Keratinocyte (primary cell): Measurements from ENCODE around the gene WWC1. TPM values are rescaled to one million over a fixed set of nuclear protein-coding genes. Genes with fewer than 3 reads are reported as not detected.

Experiments
- DNase-seq: peaks from one replicate; pipeline ENCODE4 v3.0.0-alpha.2; 2011; ENCODE audit warnings: low read depth, missing footprints, low spot score
- FAIRE-seq: peaks from 2 replicates; lab custom pipeline; 2011; peaks lifted over from hg19 to GRCh38; lab: Jason Lieb, UNC
- H2AFZ ChIP-seq: 2 replicates; pipeline ENCODE4 v1.6.0; 2012; ENCODE audit warnings: low read length, control low read depth, inconsistent platforms; ENCODE audit not compliant: control insufficient read depth
- H3K27ac ChIP-seq: 2 replicates; pipeline ENCODE4 v1.5.1; 2011; ENCODE audit warnings: low read length; ENCODE audit not compliant: control insufficient read depth, insufficient read depth
- H3K27me3 ChIP-seq: 3 replicates; pipeline ENCODE4 v1.6.0; 2011; ENCODE audit warnings: low read length; ENCODE audit not compliant: control insufficient read depth, insufficient read depth; ENCODE audit errors: extremely low read depth
- H3K36me3 ChIP-seq, 2 experiments: 2 replicates in 1 of 2; 3 replicates in 1 of 2; pipeline ENCODE4 v1.5.1; 2011; ENCODE audit warnings: low read length in 2 of 2, mild to moderate bottlenecking in 1 of 2; ENCODE audit not compliant: control insufficient read depth in 2 of 2, insufficient read depth in 2 of 2; ENCODE audit errors: extremely low read depth in 1 of 2
- H3K4me1 ChIP-seq: 3 replicates; pipeline ENCODE4 v1.5.1; 2011; ENCODE audit warnings: low read length; ENCODE audit not compliant: control insufficient read depth, insufficient read depth; ENCODE audit errors: extremely low read depth
- H3K4me2 ChIP-seq: 3 replicates; pipeline ENCODE4 v1.6.0; 2011; ENCODE audit warnings: low read depth, low read length; ENCODE audit not compliant: control insufficient read depth, insufficient read depth; ENCODE audit errors: extremely low read depth
- H3K4me3 ChIP-seq, 3 experiments: fragments of 200-600 bp in 1 of 3; sonication (generic) in 1 of 3; 2 replicates in 2 of 3; 3 replicates in 1 of 3; pipeline ENCODE4 v1.5.1; 2011 to 2016; ENCODE audit warnings: low read length in 3 of 3, mild to moderate bottlenecking in 3 of 3, control low read depth in 2 of 3, inconsistent platforms in 1 of 3, low read depth in 1 of 3, mixed read lengths in 1 of 3, mixed run types in 1 of 3, moderate library complexity in 1 of 3; ENCODE audit not compliant: control insufficient read depth in 2 of 3, insufficient read depth in 2 of 3; ENCODE audit errors: extremely low read depth in 1 of 3
- H3K79me2 ChIP-seq: 2 replicates; pipeline ENCODE4 v1.6.0; 2012; ENCODE audit warnings: low read length; ENCODE audit not compliant: control insufficient read depth, insufficient read depth
- H3K9ac ChIP-seq: 3 replicates; pipeline ENCODE4 v1.6.0; 2011; ENCODE audit warnings: low read length; ENCODE audit not compliant: control insufficient read depth, insufficient read depth; ENCODE audit errors: extremely low read depth
- H3K9me1 ChIP-seq: 3 replicates; pipeline ENCODE4 v1.6.0; 2011; ENCODE audit warnings: low read length; ENCODE audit not compliant: control insufficient read depth, insufficient read depth; ENCODE audit errors: extremely low read depth
- H3K9me3 ChIP-seq: 2 replicates; pipeline ENCODE4 v1.5.1; 2012; ENCODE audit warnings: low read depth, low read length; ENCODE audit not compliant: control insufficient read depth
- H4K20me1 ChIP-seq: 3 replicates; pipeline ENCODE4 v1.6.0; 2011; ENCODE audit warnings: low read length; ENCODE audit not compliant: control insufficient read depth, insufficient read depth; ENCODE audit errors: extremely low read depth
- EZH2 ChIP-seq: IDR thresholded peaks from one replicate; pipeline ENCODE4 v1.6.1; 2012; ENCODE audit warnings: inconsistent platforms, mild to moderate bottlenecking, low read length, moderate library complexity
- dilution Hi-C: fragments of 300-500 bp; cut with MboI; formaldehyde crosslinking; loops from one replicate; pipeline ENCODE4 v1.7.0; 2020; ENCODE audit warnings: low sequenced_read_pairs; ENCODE audit not compliant: extremely low pct_ligation_motif_present
- polyA plus RNA-seq, 5 experiments: library from polyadenylated mRNA; depleted of rRNA in 3 of 5; stranded (reverse) in 3 of 5; stranded (forward) in 1 of 5; unstranded in 1 of 5; fragments of >200 nt; gene quantifications; 1 replicate in 1 of 5; 2 replicates in 3 of 5; 3 replicates in 1 of 5; pipeline versions ENCODE4 v1.2.1 to v1.2.3, GENCODE V29; 2011 to 2012; ENCODE audit warnings: missing spikeins in 2 of 5, low read depth in 1 of 5, low replicate concordance in 1 of 5
- TF ChIP-seq, protein P1 (sequence below), 3 experiments: IDR thresholded peaks in 1 of 3; conservative IDR thresholded peaks in 1 of 3; optimal IDR thresholded peaks in 1 of 3; 2 replicates in 2 of 3; 3 replicates in 1 of 3; pipeline versions ENCODE3 to v1.5.1; 2011; ENCODE audit warnings: low read length in 3 of 3, mild to moderate bottlenecking in 3 of 3, moderate library complexity in 2 of 3, control low read depth in 1 of 3, inconsistent platforms in 1 of 3; ENCODE audit not compliant: insufficient read depth in 2 of 3; ENCODE audit errors: extremely low read depth in 1 of 3

Gene WWC1
- polyA plus RNA-seq, 1 donor (not counting 4 experiments of a cell fraction or from before 2014, with no cell fraction given): 19.8 TPM

- no peaks in the 10 kb centered on the region for H3K9me3 ChIP-seq
- peaks cover 6% of the 10 kb centered on the region for H3K9me1 ChIP-seq
- dilution Hi-C loops: no loop called here
- peaks cover 65% of the 10 kb centered on the region for H3K79me2 ChIP-seq
- no peak for FAIRE-seq
- H3K9ac ChIP-seq: no peak overlapping the region
- no peaks in the 10 kb centered on the region for H4K20me1 ChIP-seq
- H3K4me2 ChIP-seq: no peak overlapping the region
- DNase-seq: no peak
- peaks cover 0 to 5% of the 10 kb centered on the region in 2 experiments for H3K36me3 ChIP-seq
- H3K4me3 ChIP-seq: no peak overlapping the region
- H3K27ac ChIP-seq: no peak overlapping the region
- TF ChIP-seq, protein P1, sequence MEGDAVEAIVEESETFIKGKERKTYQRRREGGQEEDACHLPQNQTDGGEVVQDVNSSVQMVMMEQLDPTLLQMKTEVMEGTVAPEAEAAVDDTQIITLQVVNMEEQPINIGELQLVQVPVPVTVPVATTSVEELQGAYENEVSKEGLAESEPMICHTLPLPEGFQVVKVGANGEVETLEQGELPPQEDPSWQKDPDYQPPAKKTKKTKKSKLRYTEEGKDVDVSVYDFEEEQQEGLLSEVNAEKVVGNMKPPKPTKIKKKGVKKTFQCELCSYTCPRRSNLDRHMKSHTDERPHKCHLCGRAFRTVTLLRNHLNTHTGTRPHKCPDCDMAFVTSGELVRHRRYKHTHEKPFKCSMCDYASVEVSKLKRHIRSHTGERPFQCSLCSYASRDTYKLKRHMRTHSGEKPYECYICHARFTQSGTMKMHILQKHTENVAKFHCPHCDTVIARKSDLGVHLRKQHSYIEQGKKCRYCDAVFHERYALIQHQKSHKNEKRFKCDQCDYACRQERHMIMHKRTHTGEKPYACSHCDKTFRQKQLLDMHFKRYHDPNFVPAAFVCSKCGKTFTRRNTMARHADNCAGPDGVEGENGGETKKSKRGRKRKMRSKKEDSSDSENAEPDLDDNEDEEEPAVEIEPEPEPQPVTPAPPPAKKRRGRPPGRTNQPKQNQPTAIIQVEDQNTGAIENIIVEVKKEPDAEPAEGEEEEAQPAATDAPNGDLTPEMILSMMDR (optimal IDR thresholded peaks at IDR 0.05 in 1 of 3, IDR thresholded peaks at IDR 0.05 in 1 of 3, conservative IDR thresholded peaks at IDR 0.05 in 1 of 3; ENCODE audit: extremely low read depth in 1 of 3, insufficient read depth in 2 of 3, low read length in 3 of 3): no peak
- H3K27me3 ChIP-seq: no peaks in the 10 kb centered on the region
- H2AFZ ChIP-seq: no peak overlapping the region
- peaks cover 47% of the 10 kb centered on the region for H3K4me1 ChIP-seq
Observed at GRCh38 chr5:168327994-168328393, 36.5 kb downstream of the WWC1 start.

DNA sequence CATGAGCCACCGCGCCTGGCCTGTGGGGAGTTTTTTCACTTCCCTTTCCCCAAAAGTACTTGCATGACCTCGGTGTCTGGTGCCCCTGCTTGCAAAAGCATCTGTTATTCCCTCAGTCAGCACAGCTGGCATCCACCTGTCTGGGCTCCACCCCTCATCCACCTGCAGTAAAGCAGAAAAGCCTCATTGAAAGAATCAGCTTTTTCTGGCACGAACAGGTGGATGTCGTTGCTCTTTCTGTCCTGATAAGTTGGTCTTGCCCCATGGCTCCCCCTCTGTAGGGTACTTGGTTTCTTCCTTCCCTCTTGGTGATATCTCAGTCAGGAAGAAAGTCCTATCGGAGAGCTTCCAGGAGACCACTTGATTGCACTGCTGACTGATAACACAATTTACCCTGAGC lies 37.4 kb downstream of the WWC1 start:
- dilution Hi-C loops: no loop called here
- Histone ChIP-seq H3K9me3 (no peaks in the 10 kb centered on the region), H3K4me2 (no peak overlapping the region), H4K20me1 (no peaks in the 10 kb centered on the region), H3K4me3 (no peak overlapping the region), H3K9me1 (peaks cover 6% of the 10 kb centered on the region), H3K36me3 (peaks cover 0 to 5% of the 10 kb centered on the region in 2 experiments), H3K27ac (no peak overlapping the region), H2AFZ (no peak overlapping the region), H3K4me1 (peaks cover 46% of the 10 kb centered on the region), H3K79me2 (peaks cover 69% of the 10 kb centered on the region), H3K27me3 (no peaks in the 10 kb centered on the region), H3K9ac (no peak overlapping the region)
- no peak for FAIRE-seq
- TF ChIP-seq, protein P1 (optimal IDR thresholded peaks at IDR 0.05 in 1 of 3, IDR thresholded peaks at IDR 0.05 in 1 of 3, conservative IDR thresholded peaks at IDR 0.05 in 1 of 3; ENCODE audit: extremely low read depth in 1 of 3, insufficient read depth in 2 of 3, low read length in 3 of 3): no peak
- no peak for TF ChIP-seq EZH2
- DNase-seq: no peak
